Hematopoietic multipotent progenitor cell treated with erythropoietin and hydrocortisone succinate and interleukin-3 and kit ligand, for 17 days (in vitro differentiated cells): ENCODE results near the gene PRRX1.

Source experiments
- DNase-seq: peaks from one replicate; pipeline ENCODE4 v3.0.0-alpha.2; 2015; ENCODE audit warnings: low spot score

PRRX1 gene

DNA sequence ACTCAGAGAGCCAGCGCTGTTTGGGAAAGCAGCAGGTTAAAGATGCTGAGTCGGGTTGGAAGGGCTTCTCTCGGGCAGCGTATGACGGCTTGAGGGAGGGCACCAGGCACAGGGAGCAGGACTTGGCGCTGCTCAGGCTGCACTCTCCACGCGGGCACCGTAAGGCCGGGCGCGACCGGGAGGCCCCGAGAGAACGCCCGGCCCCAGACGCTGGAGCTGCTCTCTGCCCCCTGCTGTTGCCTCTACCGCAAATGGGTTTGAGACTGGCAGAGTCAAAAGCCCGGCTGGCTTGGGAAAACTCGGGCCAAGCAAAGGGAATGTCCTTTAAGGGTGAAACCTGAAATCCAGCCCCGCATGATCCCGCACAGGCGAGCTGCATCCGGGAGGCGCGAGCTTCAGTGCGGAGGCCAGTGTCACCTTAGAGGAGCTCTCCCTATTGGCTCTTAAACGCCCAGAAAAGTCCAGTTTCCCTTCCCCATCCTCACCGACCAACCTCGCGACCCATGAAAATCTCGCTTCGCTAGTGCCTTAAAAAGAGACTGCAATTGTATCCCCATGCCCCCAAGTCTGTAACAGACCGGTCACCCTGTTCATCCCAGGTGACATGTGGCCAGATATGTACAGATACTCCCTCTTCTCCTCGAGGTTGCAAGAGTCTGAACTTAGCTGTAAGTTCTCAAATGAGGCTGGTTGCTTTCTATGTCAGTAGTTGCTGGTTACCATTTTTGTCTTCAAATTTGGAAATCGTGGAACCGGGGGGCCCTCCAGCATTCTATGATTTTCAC, 1.1 kb downstream of the PRRX1 start:
- no peak for DNase-seq

DNA sequence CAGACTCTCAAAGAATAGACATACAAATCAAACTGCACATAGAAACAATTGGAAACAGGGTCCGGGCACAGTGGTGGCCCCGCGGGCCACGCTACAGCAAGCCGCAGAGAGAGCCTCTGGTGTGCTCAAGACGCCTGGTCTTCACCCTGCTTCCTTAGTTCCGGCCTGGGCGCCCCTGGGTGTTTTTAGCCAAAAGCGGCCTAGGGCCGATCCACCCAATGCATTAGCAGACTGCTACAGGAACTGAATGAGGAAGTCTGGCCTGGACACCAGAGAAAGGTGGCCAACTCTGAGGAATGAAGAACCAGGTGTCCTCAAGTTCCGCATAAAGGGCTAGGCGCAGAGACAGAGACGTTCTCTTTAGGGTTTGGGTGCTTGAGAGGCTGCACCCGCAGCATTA, 1.7 kb downstream of the PRRX1 start:
- DNase-seq: no peak

DNA sequence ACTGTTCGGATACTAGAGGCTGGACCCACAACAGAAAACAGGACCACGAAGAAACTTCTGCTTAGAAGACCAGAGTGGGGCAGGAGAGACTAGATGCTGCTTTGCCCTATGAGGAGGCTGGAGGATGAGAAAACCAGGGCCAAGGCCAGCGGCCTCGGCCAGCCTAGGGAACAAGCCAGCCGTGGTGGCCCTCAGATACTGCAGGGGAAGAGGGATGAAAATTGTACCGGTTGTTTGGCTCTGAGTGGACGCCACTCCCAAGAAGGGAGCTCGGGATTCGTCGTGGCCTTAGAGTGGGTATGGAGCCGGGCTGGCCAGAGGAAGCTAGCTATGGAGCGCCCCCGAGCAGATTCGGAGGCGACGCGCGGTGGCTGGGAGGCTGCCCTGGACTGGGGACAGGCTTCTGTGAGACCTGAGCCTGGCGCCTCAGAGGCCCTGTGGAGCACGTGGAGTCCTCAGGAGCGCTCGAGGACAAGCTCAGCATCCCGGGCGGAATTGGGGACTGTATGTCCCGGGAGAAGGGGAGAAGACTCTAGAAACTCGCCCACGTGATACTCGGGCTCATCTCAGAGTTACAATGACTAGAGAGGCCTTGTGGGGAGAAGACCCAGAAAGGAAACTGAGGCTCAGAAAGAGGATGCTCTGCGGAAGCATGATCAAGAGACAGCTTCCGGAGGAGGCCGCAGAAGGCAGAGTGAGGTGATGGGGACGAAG, 2.8 kb downstream of the PRRX1 start:
- DNase-seq: no peak

DNA sequence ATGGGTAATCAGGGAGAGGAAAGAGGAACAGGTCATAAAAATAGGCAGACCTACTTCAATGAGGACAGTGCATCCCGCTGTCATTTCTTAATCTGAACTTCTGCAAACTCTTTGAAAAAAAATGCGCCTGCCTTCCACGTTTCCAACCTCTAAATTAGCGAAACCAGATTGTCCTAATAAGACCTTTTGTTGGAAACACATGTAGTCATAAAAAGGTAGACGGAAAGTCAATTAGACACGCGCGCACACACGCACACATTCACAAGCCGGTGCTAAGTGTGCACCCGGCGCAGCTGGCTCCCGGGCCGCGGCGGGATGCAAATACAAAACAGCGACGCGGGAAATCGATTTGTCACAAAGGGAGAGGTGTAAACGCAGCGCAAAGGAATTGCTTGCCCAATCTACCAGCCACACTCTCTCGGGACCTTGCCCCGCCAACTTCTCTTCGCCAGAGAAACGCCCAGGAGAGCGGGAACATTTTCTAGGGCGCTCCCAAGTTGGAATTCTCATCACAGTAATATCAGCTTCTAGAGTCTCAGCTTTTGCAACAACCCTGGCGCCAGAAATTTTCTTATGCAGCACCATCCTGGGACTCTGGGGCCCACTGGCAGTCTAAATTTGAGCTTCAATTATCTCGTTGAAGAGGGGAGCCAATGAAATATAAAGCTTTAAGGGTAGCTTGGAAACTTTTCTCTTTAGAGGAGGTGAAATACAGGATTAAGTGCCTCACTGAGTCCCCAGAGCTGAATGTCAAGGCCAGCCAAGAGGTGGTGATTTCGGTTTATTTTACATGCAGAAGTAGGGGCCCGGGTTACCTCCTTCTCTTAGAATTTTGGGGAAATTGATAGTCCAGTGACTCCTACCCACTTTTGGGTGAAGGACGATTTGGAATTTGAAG, 4.5 kb downstream of the PRRX1 start:
- DNase-seq: no peak

DNA sequence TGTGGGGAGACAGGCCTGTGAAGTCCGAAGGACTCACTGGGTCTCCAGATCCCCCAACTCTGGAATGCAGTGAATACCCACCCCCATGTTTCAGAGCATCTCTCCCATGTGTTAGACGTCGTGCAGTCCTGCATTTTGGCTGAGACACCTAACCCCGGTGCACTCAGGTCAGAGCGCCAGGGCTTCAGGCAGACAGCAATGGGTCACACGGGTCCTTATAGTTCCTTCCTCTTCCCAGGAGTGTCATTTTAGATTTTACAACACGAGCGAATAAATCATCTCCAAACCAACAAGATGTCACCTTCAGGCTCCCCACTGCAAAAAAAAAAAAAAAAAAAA, 5.1 kb downstream of the PRRX1 start:
- DNase-seq: no peak

DNA sequence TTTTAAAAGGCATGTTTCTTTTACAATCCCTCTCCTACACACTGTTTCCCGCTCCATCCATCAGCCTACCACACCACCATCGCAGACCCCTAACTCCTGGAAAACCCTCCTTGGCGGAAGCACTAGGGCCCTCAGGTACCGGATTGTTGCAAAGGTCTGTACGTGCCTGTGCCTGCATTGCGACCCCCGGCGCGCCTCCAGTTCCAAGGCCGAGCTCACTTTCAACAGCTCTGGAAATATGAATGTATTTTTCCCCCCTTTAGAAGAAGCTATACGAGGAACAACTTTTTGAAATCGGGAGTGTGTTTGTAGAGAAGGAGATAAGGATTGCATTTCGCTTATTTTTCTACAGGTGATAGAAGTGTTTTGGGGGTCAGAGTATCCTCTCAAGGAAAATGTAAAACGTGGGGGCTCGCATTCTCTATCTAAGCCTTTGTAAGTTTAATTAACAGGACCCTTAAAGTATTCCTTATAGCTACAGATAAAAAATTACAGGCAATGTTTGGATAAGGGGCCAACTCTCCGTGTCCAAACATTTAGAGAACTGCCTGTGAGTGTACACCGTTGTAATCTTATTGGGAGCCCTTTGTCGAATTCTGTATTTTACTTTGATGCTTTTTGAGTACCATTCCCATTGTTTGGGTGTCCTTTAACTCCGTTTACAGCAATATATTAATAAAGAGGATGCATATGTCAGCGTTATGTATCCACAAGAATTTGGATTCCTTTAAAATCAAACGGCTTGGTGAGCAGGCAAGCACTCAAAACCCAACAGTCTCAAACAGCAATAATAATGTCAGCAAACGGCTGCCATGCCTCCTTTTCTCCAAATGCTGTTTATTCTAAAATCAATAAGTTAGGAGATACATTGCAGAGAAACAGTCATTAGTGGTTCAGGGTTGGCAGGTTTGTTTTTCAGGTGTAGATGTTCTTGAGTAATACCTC, 5.9 kb downstream of the PRRX1 start:
- no peak for DNase-seq

DNA sequence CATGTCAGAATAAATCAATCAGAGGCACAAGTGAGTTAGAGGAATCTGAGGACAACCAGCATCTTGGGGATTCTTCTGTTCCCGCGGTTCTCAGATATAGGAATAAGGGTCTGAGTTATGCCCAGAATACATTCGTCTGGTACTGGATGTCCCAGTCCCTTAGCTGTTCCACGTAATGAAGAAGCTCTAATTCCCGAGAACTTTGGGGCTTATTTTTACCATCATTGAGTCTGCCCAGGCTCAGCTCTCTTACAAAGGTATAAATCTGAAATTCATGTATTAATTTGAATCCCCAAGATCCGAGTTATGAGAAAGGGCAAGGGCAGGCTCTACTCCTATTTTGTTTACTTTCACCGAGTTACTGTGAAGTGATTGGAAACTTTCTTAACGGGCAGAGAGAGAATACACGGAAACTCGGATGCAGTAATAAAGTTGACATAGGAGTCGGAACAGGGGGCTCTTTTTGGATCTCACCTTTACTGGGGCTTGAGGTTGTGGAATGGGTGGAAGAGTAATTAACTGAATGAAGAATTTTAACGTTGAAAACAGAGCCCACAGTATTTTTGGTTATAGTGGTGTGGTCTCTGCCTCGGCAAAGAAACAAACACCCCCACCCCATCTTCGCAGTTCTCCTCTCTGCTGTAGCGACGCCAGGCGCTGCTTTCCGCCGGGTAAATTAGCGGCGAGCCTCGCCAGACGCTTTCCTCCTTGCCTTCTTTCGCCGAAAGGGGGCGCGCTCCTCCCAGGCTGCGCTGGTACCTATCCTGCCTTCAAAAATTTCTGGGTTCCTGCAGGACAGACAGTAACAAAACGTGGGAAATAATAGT, 7.1 kb downstream of the PRRX1 start:
- no peak for DNase-seq

DNA sequence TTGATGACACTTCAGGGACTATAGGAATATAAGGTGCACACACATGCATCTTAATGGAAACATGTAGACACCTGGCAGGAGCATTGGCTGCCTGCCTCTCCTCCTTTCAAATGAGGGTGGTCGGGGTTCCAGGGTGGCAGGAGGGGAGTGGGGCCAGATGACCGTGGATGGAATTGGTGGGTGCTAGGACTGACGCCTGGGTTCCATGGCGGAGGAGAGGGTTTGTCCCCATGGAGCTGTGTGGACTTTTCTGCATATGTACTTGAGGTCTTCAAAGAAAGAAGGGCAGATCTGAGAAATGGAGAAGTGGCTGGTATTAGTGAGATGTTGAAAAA, 7.7 kb downstream of the PRRX1 start:
- no peak for DNase-seq

DNA sequence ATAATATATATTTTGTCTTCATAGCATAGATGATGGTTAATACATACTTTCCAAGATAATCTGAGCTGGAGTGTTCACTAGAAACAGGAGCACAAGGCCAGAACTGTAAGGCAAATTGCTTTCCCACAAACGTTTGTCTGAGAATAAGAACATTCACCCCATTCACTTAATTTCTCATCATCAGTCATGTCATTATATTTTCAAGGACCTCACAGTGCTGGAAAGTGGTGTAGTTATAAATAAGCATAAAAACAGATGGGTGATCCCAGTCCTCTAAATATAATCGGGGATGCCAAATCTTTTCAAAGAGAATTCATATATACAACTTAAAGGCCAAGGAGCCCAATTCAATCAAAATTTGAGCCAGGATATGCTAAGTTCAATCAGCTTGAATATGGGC, 8.4 kb downstream of the PRRX1 start:
- no peak for DNase-seq

DNA sequence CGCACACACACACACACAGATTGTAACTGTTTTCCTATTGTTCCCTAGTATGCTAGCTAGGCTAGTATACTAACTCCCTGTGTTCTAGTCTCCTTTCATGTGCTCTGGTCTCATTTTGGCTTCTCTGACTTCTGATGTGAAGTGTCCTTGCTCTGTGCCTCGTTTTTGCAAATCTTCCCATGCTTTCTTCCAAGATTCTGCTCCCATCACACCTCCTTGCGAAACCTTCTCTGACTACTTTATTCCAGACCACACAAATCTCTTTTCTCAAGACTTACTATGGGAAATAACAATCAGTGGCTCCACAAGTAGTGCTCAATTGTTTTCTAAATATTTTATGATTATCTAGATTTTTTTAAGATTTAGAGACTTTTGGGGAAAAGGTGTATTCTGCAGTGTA, 10.3 kb downstream of the PRRX1 start:
- no peak for DNase-seq

DNA sequence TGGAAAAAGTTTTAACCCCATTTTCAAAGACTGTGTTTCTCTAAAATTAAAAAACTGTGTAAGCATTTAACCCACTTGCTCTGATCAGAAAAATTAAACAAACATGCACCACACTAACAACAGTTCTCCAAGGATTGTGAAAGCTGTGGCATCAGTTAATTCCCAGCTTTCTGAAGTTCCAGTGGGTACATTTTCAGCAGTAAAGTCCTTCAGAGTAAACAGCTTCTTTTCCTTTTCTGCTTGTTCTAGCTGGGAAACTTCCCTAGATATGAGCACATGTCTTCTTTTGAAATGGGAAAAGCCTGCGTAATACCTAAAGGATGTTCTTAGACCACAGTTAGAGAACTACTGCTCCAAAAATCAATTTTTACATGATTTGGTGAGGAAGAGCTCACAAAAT, 11.1 kb downstream of the PRRX1 start:
- DNase-seq: no peak

DNA sequence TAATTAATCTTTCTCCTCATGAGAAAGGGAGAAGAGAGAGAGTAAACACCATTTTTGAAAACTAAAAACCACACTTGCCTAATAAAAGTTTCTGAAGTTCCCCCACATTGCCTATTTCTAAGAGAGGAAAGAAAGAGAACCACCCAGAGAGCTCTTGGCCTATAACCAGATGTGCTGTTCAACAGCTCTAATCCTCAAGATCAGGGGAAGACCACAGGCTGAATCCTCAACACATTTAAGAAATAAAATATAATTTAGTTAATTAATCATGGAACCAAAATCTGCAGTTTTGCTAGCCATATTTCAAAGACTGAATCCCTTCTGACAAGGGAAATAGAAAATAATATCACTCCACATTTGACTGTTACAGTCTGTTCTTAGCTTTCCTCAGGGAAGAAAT, 11.9 kb downstream of the PRRX1 start:
- no peak for DNase-seq

DNA sequence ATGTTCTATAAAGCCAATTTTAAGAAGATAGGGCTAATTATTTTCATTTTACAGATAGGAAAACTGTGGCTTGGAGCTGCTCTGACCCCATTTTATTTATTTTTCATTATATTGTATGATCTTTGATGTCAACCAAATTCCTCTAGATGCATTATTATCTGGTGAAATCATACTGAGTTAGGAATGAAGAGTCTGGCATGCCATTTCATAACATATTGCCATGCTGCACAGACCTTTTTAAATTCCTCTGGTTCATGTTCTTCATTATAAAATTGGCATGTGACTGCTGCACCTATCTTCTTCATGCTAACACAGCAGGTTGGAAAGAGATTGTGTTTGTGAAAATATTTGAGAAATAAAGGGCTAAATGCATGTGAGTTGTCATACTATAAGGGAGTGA, 12.7 kb downstream of the PRRX1 start:
- no peak for DNase-seq

DNA sequence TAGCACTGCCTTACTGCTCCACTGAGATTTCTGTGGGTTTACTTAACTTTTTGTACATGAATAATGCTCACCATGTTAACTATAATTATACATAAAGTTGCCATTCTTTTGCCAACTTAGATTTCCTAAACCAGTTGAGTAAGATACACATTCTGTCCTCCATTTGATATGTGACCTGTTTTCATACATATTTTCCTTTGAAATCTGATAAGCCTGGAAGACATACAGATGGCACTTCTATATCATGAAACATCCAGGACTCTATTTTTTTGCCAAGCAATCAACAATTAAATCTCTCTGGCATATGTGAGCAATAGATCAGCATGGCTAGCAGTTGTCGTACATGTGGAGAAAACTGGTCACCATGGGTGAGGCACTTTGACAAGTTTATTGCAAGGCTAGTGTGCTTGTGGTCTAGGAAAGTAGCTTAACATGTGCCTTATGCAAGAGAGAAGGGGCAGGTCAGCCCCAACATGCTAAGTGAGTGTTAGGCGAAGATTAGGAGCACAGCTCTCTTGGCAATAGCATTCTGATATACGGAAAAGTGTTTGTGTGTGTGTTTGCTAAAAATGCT, 14.2 kb downstream of the PRRX1 start:
- no peak for DNase-seq

DNA sequence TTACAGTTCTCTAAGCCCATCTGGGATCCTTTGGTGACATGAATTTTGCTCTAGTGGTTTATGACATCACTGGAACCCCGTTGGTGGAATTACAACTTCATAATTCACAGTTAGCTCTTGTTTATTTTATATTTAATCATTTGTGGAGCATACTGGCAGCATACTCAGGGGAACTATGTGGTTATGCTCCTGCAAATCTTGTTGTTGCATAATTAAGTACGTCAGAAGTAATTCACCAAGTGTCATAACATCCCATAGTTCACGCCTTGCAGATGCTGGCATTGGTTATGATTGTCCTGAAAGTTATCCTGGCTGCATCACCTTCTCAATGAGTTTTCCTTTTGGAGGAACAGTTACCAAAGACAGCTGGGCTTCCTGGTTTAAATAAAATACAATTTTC, 16.5 kb downstream of the PRRX1 start:
- DNase-seq: no peak

DNA sequence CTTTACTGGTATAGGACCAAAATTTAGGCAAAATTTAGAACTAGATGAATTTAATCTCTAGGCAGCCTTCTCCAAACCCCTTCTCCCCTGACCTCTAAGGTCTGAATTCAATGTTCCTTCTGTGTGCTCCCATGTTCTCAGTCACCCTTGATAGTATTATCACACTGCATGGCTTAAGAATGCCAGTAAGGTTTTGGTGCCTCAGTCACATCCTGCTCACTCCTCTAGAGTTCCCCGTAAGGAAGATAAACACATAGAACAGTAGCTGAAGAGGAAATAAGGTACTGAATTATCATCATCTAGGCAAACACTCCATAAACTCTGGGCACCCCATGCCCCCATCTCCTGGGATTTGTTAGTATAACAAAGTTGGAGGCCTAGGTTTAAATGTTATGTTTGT, 18.2 kb downstream of the PRRX1 start:
- DNase-seq: no peak

DNA sequence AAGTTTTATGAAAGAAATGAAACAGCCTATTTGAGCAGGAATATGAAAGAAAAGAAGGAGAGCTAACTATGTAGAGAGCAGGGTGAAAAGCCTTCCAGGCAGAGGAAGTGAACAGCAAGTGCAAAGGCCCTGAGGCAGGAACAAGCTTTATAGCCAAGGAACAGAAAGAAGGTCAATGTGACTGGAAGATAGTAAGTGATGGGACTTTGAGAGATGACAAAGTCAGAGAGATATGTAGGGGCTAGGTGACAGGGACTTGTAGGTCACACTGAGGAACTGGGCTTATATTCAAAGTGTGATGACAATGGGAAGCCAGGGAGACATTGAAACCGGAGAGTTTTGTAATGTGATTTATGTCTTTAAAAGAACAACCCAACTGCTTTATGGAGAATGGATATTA, 18.9 kb downstream of the PRRX1 start:
- no peak for DNase-seq

DNA sequence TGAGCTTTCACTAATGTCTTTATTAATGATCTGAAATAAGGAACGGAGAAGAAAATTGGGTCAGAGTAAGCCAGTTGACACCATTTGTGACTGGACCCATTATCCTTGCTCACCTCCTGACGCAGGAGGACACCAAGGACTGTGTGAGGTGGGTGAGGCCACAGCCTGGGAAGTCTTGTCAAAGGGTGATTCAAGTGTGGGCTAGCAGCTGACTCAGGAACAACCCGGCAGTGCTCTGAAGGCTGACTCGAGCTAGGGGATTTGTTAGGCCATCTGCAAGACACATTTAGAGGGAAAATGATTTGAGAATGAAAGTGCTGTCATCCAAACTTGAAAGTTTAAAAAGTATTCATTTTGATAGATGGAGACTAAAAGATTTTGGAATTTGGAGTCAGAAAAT, 21.2 kb downstream of the PRRX1 start:
- DNase-seq: no peak

DNA sequence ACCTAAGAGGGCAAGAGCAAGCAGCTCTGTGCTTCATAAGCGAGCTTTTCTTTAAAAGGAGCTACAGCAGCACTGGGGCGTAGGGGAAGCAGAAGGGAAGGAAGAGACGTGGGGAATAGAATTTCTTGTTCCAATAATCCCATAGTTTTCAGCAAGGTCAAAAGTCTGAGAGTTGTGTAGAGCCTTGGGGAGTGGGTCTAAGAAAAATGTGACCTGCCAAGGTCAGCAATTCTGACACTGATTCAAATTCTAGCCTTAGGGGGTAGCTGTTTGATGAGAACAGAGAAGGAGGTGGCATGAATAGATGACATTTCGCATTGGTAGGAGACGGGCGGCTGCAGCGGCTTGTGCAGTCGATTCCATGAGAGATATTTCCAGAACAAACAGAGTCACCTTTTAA, 22.4 kb downstream of the PRRX1 start:
- DNase-seq: no peak

DNA sequence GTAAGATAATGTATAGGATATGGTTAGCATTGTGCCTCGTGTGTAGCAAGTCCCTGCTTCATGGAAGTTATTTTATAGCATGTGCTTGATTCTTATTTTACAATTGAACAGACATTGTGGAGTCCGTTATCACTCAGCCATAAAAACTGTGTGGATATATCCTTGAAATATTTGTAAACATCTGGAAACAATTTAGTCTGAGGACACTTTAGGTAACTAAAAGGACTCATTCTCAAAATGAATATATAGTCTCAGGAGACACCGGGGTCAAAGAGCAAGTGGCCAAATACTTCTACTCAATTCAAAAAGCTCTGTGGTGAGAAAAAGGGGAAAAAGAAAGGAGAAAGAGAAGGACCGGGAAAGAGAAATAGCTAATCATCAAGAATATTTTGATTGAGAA, 23.7 kb downstream of the PRRX1 start:
- no peak for DNase-seq

DNA sequence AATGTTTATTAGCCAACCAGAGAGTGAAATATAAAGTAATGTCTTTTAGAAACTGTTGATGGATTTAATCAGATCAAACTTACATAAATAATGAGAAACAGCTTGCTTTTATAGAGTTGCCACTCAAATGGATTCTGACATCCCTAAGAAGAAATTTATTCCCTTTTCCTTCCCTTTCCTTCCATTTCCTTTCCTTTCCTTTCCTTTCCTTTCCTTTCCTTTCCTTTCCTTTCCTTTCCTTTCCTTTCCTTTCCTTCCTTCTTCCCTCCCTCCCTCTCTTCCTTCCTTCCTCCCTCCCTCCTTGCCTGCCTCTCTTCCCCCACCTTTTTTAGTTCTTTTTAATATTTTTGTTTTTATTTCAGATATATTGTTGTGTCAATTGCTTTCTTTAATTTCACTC, 27.3 kb downstream of the PRRX1 start:
- no peak for DNase-seq
